Breast epithelium (tissue), 3 donors: ENCODE results near the gene GRIP1.

Experiments used
- CTCF ChIP-seq, 3 donors: fragments of 450-650 bp; IDR thresholded peaks; one replicate each; pipeline ENCODE4 v1.5.1; 2016 to 2017; ENCODE audit warnings: antibody characterized with exemption in 3 of 3, mild to moderate bottlenecking in 3 of 3, moderate library complexity in 3 of 3
- POLR2A ChIP-seq: fragments of 450-650 bp; IDR thresholded peaks from one replicate; pipeline ENCODE4 v1.6.1; 2016; ENCODE audit warnings: antibody characterized with exemption, mild to moderate bottlenecking, moderate library complexity

DNA sequence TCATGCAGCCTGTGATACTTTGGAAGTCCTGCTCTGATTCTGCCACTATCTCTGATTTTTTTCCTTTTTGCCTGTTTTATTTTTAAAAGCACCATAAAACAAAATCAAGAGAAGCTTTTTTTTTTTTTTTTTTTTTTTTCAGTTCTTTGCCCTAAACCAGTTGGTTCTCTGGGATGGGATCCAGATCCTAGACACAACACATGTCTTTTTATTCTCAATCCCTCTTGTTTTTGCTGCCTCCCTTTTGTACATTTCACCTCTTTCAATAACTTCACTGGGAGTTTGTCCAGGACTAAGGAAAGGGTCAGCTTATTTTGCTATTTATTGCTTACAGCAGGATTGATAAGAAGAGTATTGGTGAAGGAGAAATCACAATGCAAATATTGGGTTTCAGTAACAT, 139.4 kb downstream of the GRIP1 start:
- TF ChIP-seq POLR2A (no peak), CTCF (IDR thresholded peaks at IDR 0.05) (no peak)
